Esophagus squamous epithelium (tissue), 5 donors: ENCODE data around the gene MB. TPM values are rescaled to one million over a fixed set of nuclear protein-coding genes. Genes with fewer than 3 reads are reported as not detected.

ENCODE experiments used
- DNase-seq: peaks from one replicate; lab custom pipeline; 2025; lab: John Stamatoyannopoulos, UW
- H3K27ac ChIP-seq, 4 donors: fragments of 200-600 bp; sonication (generic); one replicate each; pipeline ENCODE4 v1.5.1; 2016 to 2019; ENCODE audit warnings: mild to moderate bottlenecking in 1 of 4
- H3K27me3 ChIP-seq, 4 donors: fragments of 200-600 bp; sonication (generic); 1 replicate in 3 of 4; 2 replicates in 1 of 4; pipeline versions ENCODE4 v1.5.1 to v1.6.0; 2017 to 2021; ENCODE audit warnings: antibody characterized with exemption in 1 of 4
- H3K36me3 ChIP-seq, 3 donors: fragments of 200-600 bp; sonication (generic); one replicate each; pipeline ENCODE4 v1.5.1; 2016 to 2019
- H3K4me1 ChIP-seq, 3 donors: fragments of 200-600 bp; sonication (generic); one replicate each; pipeline ENCODE4 v1.5.1; 2017 to 2019
- H3K4me3 ChIP-seq, 4 donors: fragments of 200-600 bp; sonication (generic); 1 replicate in 3 of 4; 2 replicates in 1 of 4; pipeline ENCODE4 v1.5.1; 2016 to 2019; ENCODE audit warnings: mild to moderate bottlenecking in 2 of 4, moderate library complexity in 1 of 4
- H3K9me3 ChIP-seq, 3 donors: fragments of 200-600 bp; sonication (generic); one replicate each; pipeline ENCODE4 v1.5.1; 2016 to 2019
- POLR2A ChIP-seq, 4 donors: fragments of 450-650 bp; IDR thresholded peaks; one replicate each; pipeline ENCODE4 v1.6.1; 2017; ENCODE audit warnings: antibody characterized with exemption in 4 of 4, mild to moderate bottlenecking in 4 of 4, moderate library complexity in 3 of 4
- WGBS, 2 donors: methylation state at CpG; one replicate each; pipeline ENCODE4 v1.1.5; 2018; 5-methylcytosine and 5-hydroxymethylcytosine counted together
- intact Hi-C: fragments of 100-400 bp; cut with DNase I; formaldehyde crosslinking; loops from one replicate; pipeline ENCODE4 v1.15.0; 2022
- total RNA-seq, 4 donors: library from RNA; depleted of rRNA; stranded (reverse); fragments of >200 nt; gene quantifications; one replicate each; pipeline ENCODE4 v1.1.0, GENCODE V29; 2016
- TF ChIP-seq, protein P1 (sequence below), 6 experiments: fragments of 450-650 bp in 4 of 6; fragments of 200-600 bp in 2 of 6; sonication (generic) in 2 of 6; IDR thresholded peaks; one replicate each; pipeline ENCODE4 v1.5.1; 2016 to 2019; ENCODE audit warnings: antibody characterized with exemption in 6 of 6, mild to moderate bottlenecking in 4 of 6, moderate library complexity in 4 of 6
- donor health status: DM: yes; HTN: yes; CAD: no.

MB gene
- total RNA-seq, 4 donors from 2014 or later, result 0.44 to 11.8 (median 5.4) TPM; not detected in 1

DNA sequence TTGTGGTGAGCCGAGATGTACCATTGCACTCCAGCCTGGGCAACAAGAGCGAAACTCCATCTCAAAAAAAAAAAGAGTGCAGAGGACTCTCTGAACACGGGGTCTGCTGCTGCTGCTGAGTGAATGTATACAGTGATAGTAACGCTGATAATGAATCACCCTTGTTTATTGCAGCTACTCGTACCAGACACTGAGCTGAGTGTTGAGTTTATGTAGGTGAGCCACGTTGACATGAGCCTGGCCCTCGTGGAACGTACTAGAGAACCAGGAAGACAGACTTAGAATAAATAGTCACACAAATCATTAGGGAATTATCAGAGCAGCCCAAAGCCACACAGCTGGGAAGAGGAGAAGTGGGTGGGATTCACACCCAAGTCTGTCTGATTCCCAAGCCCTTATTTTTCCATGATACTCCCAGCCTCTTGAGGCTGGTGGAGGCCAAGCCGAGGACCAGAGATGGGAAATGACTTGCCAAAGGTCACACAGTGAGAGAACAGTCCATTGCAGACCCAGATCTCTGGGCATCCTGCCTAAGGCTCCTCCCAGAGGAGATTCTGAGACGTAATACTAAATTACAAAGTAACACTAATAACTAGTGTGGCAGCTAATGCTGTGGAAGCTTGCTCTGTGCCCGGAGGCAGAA is 34.8 kb downstream of the MB start:
- H3K9me3 ChIP-seq, result no peaks in the 10 kb centered on the region
- intact Hi-C loops, result loop anchor here (5.0 to 10.0 kb wide), 2 partner anchors 150 to 238 kb away; no protein-coding TSS in a partner anchor
- H3K36me3 ChIP-seq, result no peaks in the 10 kb centered on the region
- TF ChIP-seq, protein P1, sequence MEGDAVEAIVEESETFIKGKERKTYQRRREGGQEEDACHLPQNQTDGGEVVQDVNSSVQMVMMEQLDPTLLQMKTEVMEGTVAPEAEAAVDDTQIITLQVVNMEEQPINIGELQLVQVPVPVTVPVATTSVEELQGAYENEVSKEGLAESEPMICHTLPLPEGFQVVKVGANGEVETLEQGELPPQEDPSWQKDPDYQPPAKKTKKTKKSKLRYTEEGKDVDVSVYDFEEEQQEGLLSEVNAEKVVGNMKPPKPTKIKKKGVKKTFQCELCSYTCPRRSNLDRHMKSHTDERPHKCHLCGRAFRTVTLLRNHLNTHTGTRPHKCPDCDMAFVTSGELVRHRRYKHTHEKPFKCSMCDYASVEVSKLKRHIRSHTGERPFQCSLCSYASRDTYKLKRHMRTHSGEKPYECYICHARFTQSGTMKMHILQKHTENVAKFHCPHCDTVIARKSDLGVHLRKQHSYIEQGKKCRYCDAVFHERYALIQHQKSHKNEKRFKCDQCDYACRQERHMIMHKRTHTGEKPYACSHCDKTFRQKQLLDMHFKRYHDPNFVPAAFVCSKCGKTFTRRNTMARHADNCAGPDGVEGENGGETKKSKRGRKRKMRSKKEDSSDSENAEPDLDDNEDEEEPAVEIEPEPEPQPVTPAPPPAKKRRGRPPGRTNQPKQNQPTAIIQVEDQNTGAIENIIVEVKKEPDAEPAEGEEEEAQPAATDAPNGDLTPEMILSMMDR (IDR thresholded peaks at IDR 0.05), result no peak
- TF ChIP-seq POLR2A (IDR thresholded peaks at IDR 0.05), result no peak
- H3K4me1 ChIP-seq, result peaks cover 0 to 10% (median 8%) of the 10 kb centered on the region in 3 donors
- no peak overlapping the region for H3K4me3 ChIP-seq
- WGBS, 2 donors, result 62 to 68% methylated on average over 11 of the region's 11 CpGs
- no peaks in the 10 kb centered on the region for H3K27me3 ChIP-seq
- DNase-seq, result no peak
- H3K27ac ChIP-seq, result peak overlapping the region in 2 of 4 donors; percentile 3 to 21

DNA sequence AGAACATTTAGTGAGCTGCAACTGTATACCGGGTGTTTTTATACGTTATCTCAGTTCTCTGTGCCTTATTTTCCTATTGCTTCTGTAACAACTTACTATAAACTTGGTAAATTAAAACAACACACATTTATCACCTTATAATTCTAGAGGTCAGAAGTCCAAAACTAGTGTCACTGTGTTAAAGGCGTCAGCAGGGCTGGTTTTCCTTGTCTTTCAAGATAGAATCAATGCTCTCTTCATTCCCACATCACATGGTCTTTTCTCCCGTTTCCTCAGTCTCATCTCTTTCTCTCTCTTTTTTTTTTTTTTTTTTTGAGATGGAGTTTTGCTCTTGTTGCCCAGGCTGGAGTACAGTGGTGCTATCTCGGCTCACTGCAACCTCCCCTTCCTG is 36.1 kb downstream of the MB start:
- intact Hi-C loops, result loop anchor here (5.0 to 10.0 kb wide), 2 partner anchors 149 to 236 kb away; no protein-coding TSS in a partner anchor
- TF ChIP-seq POLR2A (IDR thresholded peaks at IDR 0.05), result no peak
- 79 to 80% methylated on average over 5 of the region's 5 CpGs for WGBS, 2 donors

DNA sequence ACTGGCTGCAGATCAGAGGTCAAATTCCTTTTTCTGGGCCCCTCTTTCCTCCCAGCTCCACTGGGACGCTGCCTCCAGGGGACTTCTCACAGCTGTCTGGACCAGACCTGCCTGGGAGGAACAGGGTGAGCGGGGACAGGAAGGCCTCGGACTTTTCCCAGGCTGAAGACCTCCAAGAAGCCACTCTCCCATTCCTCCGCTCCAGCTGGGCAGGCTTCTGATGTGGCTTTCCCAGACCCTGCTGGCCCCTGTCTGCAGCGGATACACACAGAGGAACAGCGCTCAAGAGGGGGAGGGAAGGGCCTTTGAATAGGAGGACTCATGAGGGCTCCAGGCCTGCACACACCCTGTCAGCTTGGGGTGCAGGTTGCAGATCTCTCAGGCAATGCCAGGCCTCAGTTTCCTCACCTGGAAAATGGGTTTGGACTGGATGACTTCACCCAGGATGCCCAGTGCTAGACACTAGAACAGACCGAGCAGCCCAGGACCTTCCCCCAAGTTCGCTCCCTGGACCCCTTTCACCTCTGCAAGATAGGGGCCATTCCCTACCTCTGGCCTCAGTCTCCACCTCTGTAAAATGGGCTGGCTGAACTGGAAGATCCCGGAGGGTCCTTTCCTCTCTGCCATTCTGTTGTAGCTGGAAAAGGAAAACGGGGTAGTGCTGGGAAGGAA is 36.6 kb downstream of the MB start:
- Histone ChIP-seq H3K27me3 (peaks cover 0 to 2% (median 0%) of the 10 kb centered on the region in 4 donors), H3K36me3 (no peaks in the 10 kb centered on the region), H3K9me3 (no peaks in the 10 kb centered on the region), H3K4me3 (no peak overlapping the region), H3K4me1 (peaks cover 0 to 10% (median 8%) of the 10 kb centered on the region in 3 donors), H3K27ac (no peak overlapping the region)
- intact Hi-C loops, result loop anchor here (5.0 to 10.0 kb wide), 2 partner anchors 148 to 236 kb away; no protein-coding TSS in a partner anchor
- 87 to 90% methylated on average over 4 to 5 of the region's 10 CpGs for WGBS, 2 donors
- no peak for DNase-seq
- TF ChIP-seq, protein P1 (IDR thresholded peaks at IDR 0.05), result no peak
- no peak for TF ChIP-seq POLR2A (IDR thresholded peaks at IDR 0.05)

More for the DNA sequence above, 36.1 kb downstream of the MB start:
- no peak for DNase-seq
- Histone ChIP-seq H3K27ac (no peak overlapping the region), H3K4me3 (no peak overlapping the region), H3K27me3 (no peaks in the 10 kb centered on the region), H3K9me3 (no peaks in the 10 kb centered on the region), H3K36me3 (no peaks in the 10 kb centered on the region), H3K4me1 (peaks cover 0 to 10% (median 8%) of the 10 kb centered on the region in 3 donors)

DNA sequence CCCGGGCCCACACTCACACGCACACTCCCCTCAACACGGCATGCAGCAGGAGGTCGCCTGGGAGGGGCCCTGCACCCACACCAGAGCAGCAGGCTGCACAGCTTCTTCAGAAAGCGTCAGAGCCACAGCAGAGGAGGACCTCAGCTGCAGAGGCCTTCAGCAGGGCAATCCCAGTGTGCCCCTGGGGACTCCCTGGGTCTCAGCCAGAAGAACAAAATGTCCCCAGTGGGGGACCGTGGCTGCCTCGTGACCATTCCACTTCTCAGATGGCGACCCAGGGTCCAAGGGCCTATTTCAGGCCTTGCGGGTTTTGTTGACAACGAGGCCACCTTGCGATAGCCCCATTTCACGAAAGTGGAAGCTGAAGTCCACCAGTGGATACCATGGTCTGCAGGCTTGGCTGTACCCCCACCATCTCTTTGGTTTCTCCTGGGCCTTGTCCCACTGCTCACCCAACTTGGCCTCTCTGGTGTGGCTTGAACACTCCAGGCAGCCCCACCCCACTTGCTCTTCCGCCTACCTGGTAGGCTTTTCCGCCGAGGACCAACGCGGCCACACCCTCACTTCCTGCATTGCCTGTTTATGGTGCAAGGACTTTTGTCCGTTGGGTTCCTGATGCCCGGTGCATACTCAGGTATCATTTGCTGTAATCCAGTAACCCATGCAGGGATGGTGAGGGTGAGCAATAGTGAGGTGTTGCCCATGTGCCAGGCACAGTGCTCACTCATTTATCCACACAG is 38.1 kb downstream of the MB start:
- Histone ChIP-seq H3K36me3 (no peaks in the 10 kb centered on the region), H3K4me1 (peaks cover 0 to 10% (median 8%) of the 10 kb centered on the region in 3 donors), H3K4me3 (no peak overlapping the region), H3K27ac (no peak overlapping the region), H3K27me3 (peaks cover 0 to 17% (median 0%) of the 10 kb centered on the region in 4 donors), H3K9me3 (no peaks in the 10 kb centered on the region)
- TF ChIP-seq, protein P1 (IDR thresholded peaks at IDR 0.05), result no peak
- TF ChIP-seq POLR2A (IDR thresholded peaks at IDR 0.05), result no peak
- intact Hi-C loops, result no loop called here
- DNase-seq, result no peak
- WGBS, 2 donors, result 80 to 81% methylated on average over 13 of the region's 19 CpGs

DNA sequence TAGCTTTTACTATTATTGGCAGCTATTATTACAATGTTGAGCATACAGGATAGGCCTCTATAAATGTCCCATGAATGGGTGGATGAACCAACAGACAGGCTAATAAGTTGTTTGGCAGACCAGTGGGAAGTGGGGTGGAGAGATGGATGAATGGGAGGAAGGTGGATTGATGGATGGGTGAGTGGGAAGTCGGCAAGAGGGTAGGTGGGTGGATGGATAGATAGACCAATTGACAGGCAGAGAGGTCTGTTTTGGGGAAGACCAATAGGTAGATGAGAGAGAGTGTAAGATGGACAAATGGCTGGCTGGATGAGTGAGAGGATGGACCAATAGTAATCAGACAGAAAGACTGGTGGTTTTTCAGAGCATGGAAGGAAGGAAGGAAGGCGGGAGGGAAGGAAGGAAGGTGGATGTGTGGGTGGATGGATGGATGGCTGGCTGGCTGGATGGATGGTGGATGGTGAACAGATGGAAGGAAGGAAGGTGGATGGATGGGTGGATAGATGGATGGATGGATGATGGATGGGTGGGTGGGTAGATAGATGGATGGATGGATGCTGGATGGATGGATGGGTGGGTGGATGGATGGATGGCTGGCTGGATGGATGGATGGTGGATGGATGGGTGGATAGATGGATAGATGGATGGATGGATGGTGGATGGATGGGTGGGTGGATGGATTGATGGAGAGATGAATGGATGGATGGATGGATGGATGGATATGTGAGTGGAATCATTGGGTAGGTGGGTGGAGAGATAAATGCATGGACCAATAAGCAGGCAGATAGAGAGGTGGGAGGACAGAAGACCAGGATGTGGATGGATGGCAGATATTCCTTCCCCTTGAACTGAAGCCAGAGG is 39.1 kb downstream of the MB start:
- Histone ChIP-seq H3K4me1 (peaks cover 0 to 7% (median 4%) of the 10 kb centered on the region in 3 donors), H3K27ac (no peak overlapping the region), H3K27me3 (peaks cover 0 to 24% (median 0%) of the 10 kb centered on the region in 4 donors), H3K9me3 (no peaks in the 10 kb centered on the region), H3K36me3 (no peaks in the 10 kb centered on the region), H3K4me3 (no peak overlapping the region)
- TF ChIP-seq, protein P1 (IDR thresholded peaks at IDR 0.05), result no peak
- no peak for TF ChIP-seq POLR2A (IDR thresholded peaks at IDR 0.05)
- intact Hi-C loops, result no loop called here
- DNase-seq, result no peak
- WGBS, 2 donors, result 80% methylated on average over 2 of the region's 2 CpGs
